ENCODE measurements around the gene BPIFB6.

BPIFB6 gene

DNA sequence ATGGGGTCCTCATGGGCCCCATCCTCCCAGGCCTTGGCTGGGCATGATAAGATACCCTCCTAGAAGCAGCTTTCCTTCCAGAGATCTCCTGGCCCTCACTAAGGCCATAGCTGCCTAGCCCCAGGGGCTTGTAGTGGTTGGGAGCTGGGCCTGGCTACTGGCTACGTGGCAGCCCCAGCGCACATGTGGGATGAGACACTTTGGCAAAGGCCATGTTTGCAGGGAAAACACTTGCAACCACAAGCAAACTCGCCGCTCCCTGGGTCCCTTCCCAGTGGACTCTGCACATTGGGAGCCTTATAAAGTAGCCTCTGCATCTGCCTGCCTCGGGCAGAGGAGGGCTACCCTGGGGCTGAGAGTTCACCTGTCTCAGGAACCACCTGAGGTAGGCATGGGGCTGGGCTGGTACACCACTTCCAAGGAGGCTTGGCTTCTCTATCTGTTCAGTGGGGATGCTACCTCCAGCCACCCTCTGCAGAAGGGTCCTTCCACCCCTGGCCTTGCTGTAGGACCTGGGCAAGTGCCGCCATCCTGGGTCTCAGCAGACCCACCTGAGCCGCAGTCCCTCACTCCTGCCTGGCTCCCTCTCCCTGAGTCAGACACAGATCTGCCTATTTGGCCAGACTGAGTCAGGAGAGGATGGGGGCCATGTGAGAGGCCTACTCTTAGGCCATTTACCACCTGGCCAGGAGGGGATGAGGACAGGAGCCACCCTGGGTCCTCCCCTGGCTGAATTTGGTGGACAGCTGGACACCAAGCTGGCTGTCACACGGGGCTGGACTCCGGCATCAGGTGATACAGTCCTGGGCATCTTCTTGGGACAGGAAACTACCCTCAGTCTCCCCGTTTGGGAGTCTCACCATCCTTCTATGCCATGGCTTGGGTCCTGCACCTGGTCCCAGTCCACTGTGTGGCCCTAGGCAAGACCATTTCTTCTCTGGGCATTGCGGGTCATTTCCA is 23.8 kb upstream of the BPIFB6 start, which contains the start of gene BPIFB2:
TSS of gene BPIFB2 (plus strand) at position 329 of the 960 bp plus-strand sequence. CDS start 871 bp downstream, outside the sequence.
- Histone ChIP-seq H3K9me3 (ENCODE audit: control insufficient read depth, insufficient read depth, low read depth, low read length) (no peaks in the 10 kb centered on the region), H3K4me1 (ENCODE audit: control insufficient read depth, insufficient read depth, low read length) (no peaks in the 10 kb centered on the region), H3K27ac (ENCODE audit: extremely low read depth, low read depth, low read length) (no peak within 1 kb of the TSS), H3K4me3 (ENCODE audit: low read depth, low read length) (no peak within 1 kb of the TSS), H3K36me3 (ENCODE audit: control insufficient read depth in 2 of 2, insufficient read depth in 1 of 2, low read length in 2 of 2) (no peaks in the 10 kb centered on the region)
- no peak for TF ChIP-seq ZNF114 (tag by site-specific recombination; IDR thresholded peaks at IDR 0.05)
- TF ChIP-seq GLIS1 (tag by site-specific recombination; IDR thresholded peaks at IDR 0.05), result no peak
- no peak for TF ChIP-seq ZNF560 (tag by site-specific recombination; IDR thresholded peaks at IDR 0.05; ENCODE audit: borderline replicate concordance)
- TF ChIP-seq YY1 (tag by site-specific recombination; IDR thresholded peaks at IDR 0.05), result no peak
- TF ChIP-seq ZNF843 (tag by site-specific recombination; IDR thresholded peaks at IDR 0.05), result no peak
- no peak for TF ChIP-seq OVOL3 (tag by site-specific recombination; IDR thresholded peaks at IDR 0.05)
- TF ChIP-seq, protein P1, sequence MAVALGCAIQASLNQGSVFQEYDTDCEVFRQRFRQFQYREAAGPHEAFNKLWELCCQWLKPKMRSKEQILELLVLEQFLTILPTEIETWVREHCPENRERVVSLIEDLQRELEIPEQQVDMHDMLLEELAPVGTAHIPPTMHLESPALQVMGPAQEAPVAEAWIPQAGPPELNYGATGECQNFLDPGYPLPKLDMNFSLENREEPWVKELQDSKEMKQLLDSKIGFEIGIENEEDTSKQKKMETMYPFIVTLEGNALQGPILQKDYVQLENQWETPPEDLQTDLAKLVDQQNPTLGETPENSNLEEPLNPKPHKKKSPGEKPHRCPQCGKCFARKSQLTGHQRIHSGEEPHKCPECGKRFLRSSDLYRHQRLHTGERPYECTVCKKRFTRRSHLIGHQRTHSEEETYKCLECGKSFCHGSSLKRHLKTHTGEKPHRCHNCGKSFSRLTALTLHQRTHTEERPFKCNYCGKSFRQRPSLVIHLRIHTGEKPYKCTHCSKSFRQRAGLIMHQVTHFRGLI (tag by site-specific recombination; IDR thresholded peaks at IDR 0.05), result no peak
- TF ChIP-seq ZNF146 (tag by site-specific recombination; IDR thresholded peaks at IDR 0.05), result no peak
- TF ChIP-seq ZNF366 (tag by site-specific recombination; conservative IDR thresholded peaks at IDR 0.05), result no peak
- TF ChIP-seq, protein P2, sequence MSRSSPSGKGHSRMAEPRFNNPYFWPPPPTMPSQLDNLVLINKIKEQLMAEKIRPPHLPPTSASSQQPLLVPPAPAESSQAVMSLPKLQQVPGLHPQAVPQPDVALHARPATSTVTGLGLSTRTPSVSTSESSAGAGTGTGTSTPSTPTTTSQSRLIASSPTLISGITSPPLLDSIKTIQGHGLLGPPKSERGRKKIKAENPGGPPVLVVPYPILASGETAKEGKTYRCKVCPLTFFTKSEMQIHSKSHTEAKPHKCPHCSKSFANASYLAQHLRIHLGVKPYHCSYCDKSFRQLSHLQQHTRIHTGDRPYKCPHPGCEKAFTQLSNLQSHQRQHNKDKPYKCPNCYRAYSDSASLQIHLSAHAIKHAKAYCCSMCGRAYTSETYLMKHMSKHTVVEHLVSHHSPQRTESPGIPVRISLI (tag by site-specific recombination; IDR thresholded peaks at IDR 0.05), result no peak
- TF ChIP-seq ZNF785 (tag by site-specific recombination; IDR thresholded peaks at IDR 0.05), result no peak
- no peak for TF ChIP-seq ZNF16 (tag by site-specific recombination; IDR thresholded peaks at IDR 0.05; ENCODE audit: low read depth)
- no peak for TF ChIP-seq ZNF704 (tag by site-specific recombination; IDR thresholded peaks at IDR 0.05)
- no peak for TF ChIP-seq ZNF184 (tag by site-specific recombination; IDR thresholded peaks at IDR 0.05)
- POLR2A ChIA-PET, result no interaction called here
- CTCF ChIA-PET, result no interaction called here

- H3K9me3 ChIP-seq (ENCODE audit: control insufficient read depth, insufficient read depth, low read depth, low read length), result no peaks in the 10 kb centered on the region
- no peak overlapping the region for H3K4me3 ChIP-seq (ENCODE audit: low read depth, low read length)
- H3K36me3 ChIP-seq (ENCODE audit: control insufficient read depth in 2 of 2, insufficient read depth in 1 of 2, low read length in 2 of 2), result no peaks in the 10 kb centered on the region
- H3K4me1 ChIP-seq (ENCODE audit: control insufficient read depth, insufficient read depth, low read length), result no peaks in the 10 kb centered on the region
- no peak overlapping the region for H3K27ac ChIP-seq (ENCODE audit: extremely low read depth, low read depth, low read length)
- ChIA-PET CTCF (no interaction called here), POLR2A (no interaction called here)
- no peak for TF ChIP-seq HIC1 (tag by site-specific recombination; IDR thresholded peaks at IDR 0.05)
- TF ChIP-seq, protein P3, sequence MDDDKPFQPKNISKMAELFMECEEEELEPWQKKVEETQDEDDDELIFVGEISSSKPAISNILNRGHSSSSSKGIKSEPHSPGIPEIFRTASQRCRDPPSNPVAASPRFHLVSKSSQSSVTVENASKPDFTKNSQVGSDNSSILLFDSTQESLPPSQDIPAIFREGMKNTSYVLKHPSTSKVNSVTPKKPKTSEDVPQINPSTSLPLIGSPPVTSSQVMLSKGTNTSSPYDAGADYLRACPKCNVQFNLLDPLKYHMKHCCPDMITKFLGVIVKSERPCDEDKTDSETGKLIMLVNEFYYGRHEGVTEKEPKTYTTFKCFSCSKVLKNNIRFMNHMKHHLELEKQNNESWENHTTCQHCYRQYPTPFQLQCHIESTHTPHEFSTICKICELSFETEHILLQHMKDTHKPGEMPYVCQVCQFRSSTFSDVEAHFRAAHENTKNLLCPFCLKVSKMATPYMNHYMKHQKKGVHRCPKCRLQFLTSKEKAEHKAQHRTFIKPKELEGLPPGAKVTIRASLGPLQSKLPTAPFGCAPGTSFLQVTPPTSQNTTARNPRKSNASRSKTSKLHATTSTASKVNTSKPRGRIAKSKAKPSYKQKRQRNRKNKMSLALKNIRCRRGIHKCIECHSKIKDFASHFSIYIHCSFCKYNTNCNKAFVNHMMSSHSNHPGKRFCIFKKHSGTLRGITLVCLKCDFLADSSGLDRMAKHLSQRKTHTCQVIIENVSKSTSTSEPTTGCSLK (tag by site-specific recombination; IDR thresholded peaks at IDR 0.05), result no peak
- no peak for TF ChIP-seq ZNF16 (tag by site-specific recombination; IDR thresholded peaks at IDR 0.05; ENCODE audit: low read depth)
- TF ChIP-seq PBX3 (CRISPR knock-in tag; IDR thresholded peaks at IDR 0.05), result no peak
These were observed 22.9 kb upstream of the BPIFB6 start for GRCh38 chr20:33008336-33009213.
